ENCODE measurements around the gene ACVRL1.

- no peak for TF ChIP-seq CTCF (IDR thresholded peaks at IDR 0.05)
- TF ChIP-seq EZH2 (IDR thresholded peaks at IDR 0.05): no peak
Observed at GRCh38 chr12:51860986-51861385, 46.3 kb upstream of the ACVRL1 start.

Data from neural progenitor cell (in vitro differentiated cells).